NCI-H2196 treated with DMSO at 0.1 percent for 48 hours (cell line): ENCODE data around the gene METTL9.
"Not testable (repeated sequence)": the region's sequence is repeated elsewhere in the genome, so short reads cannot be mapped to it uniquely, and the experiment has no call there.

ENCODE experiments used
- DNase-seq: peaks from one replicate; lab custom pipeline; 2025; ENCODE audit not compliant: unreplicated experiment; lab: John Stamatoyannopoulos, UW

The METTL9 gene

DNA sequence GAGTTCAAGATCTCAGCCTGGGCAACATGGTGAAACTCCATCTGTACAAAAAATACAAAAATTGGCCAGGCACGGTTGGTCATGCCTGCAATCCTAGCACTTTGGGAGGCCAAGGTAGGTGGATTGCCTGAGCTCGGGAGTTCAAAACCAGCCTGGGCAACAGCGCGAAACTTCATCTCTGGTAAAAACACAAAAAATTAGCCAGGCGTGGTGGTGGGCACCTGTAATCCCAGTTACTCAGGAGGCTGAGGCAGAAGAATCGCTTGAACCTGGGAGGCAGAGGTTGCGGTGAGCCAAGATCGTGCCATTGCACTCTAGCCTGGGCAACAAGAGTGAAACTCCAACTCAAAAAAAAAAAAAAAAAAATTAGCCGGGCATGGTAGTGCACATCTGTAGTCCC, 25.9 kb upstream of the METTL9 start:
- DNase-seq: not testable (repeated sequence)

DNA sequence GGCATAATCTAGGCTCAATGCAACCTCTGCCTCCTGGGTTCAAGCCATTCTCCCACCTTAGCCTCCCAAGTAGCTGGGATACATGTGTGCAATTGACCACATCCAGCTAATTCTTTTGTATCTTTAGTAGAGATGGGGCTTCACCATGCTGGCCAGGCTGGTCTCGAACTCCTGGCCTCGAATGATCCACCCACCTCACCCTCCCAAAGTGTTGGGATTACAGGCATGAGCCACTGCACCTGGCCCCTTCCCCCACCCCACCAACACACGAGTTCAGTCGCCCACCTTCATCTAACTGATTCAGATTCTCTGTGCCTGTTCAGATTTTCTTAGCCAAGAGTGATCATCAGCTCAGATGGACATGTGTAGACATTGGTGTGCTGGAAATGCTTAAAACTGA, 25.0 kb upstream of the METTL9 start:
- DNase-seq: no peak

DNA sequence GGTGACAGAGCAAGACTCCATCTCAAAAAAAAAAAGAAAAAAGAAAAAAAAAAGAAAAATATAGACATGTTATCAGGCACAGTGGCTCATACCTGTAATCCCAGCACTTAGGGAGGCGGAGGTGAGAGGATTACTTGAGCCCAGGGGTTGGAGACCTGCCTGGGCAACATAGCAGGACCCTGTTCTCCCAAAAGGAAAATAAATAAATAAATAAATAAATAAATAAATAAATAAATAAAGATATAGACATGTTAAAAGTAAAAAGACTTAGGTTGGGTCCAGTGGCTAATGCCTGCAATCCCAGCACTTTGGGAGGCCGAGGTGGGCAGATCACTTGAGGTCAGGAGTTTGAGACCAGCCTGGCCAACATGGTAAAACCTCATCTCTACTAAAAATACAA, 23.1 kb upstream of the METTL9 start:
- not testable (repeated sequence) for DNase-seq

DNA sequence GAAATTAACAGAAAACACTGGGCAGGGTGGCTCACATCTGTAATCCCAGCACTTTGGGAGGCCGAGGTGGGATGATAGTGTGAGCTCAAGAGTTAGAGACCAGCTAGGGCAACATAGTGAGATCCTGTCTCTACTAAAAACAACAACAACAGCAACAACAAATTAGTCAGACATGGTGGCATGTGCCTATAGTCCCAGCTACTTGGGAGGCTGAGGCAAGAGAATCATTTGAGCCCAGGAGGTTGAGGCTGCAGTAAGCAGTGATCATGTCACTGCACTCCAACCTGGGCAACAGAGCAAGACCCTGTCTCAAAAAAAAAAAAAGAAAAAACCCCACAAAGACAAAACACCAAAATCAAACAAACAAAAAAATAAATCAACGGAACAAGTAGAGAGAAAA, 21.9 kb upstream of the METTL9 start:
- DNase-seq: not testable (repeated sequence)

DNA sequence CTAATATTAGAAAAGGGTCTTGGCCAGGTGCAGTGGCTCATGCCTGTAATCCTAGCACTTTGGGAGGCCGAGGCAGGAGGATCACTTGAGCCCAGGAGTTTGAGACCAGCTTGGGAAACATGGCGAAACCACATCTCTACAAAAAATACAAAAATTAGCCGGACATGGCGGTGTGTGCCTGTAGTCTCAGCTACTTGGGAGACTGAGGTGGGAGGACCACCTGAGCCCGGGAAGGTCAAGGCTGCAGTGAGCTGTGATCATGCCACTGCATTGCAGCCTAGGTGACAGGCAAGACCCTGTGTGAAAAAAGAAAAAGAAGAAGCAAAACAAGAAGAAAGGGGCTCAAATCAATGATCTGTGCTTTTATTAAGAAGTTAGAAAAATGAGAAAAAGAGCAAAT, 21.1 kb upstream of the METTL9 start:
- not testable (repeated sequence) for DNase-seq

DNA sequence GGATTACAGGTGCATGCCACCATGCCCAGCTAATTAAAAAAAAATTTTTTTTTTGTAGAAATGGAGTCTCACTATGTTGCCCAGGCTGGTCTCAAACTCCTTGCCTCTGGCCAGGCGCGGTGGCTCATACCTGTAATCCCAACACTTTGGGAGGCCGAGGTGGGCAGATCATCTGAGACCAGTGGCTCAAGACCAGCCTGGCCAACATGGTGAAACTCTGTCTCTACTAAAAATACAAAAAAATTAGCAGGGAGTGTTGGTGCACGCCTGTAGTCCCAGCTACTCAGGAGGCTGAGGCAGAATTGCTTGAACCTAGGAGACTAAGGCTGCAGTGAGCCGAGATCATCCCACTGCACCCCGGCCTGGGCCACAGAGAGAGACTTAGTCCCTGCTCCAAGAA, 19.2 kb upstream of the METTL9 start:
- DNase-seq: not testable (repeated sequence)

DNA sequence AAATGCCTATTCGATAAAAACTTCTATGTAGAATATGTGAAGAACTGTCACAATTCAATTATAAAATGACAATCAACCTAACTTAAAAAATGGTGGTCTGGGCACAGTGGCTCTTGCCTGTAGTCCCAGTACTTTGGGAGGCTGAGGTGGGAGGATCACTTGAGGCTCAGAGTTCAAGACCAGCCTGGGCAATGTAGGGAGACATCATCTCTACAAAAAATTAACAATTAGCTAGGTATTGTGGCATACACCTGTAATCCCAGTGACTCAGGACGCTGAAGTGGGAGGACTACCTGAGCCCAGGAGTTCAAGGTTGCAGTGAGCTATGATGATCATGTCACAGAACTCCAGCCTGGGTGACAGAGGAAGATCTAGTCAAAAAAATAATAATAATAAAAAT, 18.6 kb upstream of the METTL9 start:
- no peak for DNase-seq

DNA sequence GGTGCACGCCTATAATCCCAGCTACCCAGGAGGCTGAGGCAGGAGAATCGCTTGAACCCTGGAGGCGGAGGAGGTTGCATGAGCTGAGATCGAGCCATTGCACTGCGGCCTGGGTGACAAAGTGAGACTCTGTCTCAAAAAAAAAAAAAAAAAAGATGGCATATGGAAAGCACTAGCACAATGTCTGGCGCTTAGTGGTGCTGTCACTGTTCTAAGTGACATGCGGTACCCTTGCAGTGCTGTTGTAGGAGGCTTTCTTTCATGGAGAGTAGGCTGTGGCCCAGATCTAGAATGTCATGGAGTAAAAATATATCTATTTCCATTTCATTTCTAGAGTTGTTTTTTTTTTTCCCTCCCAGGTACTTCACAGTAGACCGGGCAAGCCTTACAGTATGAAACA, 14.6 kb upstream of the METTL9 start:
- DNase-seq: no peak

DNA sequence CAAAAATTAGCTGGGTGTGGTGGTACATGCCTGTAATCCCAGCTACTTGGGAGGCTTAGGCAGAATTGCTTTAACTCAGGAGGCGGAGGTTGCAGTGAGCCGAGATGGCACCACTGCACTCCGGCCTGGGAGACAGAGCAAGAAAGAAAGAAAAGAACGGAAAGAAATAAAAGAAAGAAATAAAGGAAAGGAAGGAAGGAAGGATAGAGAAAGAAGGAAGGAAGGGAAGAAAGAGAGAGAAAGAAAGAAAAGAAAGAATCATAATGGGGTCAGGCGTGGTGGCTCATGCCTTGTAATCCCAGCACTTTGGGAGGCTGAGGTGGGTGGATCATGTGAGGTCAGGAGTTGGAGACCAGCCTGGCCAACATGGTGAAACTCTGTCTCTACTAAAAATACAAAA, 10.8 kb upstream of the METTL9 start:
- DNase-seq: not testable (repeated sequence)

DNA sequence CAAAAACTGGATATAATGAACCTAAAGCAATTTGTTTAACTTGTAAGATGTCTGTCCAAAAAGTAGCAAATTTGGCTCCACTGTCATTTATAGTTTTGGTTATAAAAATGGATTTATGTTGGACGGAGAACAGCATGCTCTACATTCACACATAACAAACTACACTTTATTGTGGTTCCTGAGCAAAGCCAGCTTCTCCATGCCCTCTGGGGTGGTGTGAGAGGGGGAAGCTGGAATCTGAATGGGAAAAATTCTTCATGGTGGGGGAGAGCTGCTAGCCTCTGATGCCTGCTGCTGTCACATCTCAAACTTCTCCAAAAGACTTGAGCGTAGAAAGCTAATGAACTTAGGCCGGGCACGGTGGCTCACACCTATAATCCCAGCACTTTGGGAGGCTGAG, 9.8 kb upstream of the METTL9 start:
- DNase-seq: no peak

DNA sequence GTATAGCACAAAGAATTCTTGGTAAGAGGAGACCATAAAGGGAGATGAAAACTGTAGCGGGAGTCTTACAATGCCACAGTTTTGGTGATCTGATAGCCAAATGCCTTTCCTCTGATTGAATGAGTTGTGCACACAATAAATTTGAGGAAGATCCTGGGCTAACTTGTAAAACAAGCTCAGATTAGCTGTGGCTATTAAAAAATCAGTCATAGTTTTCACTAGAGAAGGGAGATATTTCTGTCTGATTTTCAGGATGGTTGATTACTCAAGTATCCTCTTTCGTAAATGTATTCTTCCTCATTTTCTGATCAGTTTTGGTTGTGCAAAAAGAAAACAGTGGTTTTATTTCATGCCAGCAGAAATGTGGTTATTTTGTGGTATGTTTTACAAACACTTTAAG, 9.1 kb upstream of the METTL9 start:
- DNase-seq: no peak

DNA sequence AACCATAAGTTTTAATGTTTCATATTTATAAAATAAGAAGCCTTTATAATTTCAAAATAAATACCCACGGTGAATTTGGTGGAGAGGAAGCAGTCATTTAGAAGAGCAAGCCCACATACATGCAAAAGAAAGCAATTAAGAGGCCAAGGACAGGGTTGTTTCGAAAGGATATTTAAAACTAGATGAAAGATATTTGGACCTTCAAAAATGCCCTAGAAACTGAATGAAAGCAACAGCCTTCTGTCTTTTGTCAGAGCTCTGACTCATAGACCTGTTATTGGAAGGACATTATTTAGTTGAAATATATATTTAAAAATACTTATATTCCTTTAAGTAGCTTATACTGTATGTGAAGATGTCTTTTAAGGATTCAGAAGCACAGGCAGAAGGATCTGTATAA, 8.6 kb upstream of the METTL9 start:
- no peak for DNase-seq

DNA sequence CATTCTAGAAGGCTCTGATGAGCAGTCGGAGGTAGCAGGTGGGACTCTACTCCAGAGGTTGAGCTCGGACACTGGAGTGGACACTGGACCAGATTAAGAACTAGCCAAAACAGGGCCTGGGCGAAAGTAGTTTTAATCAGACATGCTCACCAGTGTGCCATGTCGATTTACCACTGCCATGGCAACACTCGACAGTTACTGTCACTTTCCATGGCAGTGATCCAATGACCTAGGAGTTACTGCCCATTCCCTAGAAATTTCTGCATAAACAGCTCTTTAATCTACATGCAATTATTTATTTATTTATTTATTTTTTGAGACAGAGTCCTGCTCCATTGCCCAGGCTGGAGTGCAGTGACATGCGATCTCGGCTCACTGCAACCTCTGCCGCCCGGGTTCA, 7.2 kb upstream of the METTL9 start:
- no peak for DNase-seq

DNA sequence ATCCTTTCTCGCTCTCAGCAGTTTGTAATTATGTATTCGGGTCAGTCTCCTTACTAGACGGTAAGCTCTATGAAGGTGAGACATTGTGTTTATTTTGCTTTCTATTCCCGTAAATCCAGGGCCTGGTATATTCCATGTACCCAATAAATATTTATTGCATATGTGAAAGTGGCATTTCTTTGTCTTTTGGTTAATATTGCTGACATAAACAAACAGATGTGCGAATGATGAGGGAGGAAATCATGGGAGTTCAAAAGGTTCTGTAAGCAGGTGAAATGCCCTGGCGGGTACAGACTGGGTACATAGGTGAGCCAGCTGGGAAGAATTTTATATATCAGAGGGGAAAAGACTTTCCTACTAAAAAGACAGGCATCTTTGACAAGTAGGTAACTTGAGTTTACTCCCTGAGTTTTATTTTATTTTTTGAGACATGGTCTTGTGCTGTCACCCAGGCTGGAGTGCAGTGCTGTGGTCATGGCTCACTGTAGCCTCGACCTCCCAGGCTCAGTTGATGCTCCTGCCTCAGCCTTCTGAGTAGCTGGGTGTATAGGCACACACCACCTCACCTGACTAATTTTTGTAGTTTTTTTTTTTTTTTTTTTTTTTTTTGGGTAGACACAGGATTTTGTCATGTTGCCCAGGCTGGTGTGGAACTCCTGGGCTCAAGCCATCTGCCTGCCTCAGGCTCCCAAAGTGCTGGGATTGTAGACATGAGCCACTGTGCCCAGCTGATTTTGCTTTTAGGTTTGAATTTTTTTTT, 5.7 kb upstream of the METTL9 start:
- no peak for DNase-seq

DNA sequence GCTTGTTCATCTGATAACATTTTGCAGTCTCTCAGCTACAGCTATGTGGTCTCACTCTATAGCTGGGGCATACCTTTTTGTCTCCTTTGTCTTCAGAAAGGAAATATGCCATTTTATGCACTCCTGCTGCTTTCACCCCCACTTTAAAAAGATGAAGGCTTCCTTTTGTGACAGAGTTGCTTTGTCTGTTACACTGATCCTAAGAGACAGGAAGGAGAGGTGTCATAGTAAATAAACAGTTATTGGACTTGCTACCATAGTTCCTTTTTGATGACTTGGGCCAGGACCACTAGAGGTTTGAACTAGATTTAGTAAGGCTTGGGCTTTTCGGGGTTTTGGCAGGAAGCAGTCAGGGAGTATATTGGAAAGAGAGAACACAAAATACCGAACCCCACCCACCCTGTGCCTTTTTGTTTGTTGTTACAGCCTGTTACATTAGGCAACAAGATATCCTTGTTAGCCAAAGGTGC, 1.8 kb upstream of the METTL9 start:
- DNase-seq: no peak

DNA sequence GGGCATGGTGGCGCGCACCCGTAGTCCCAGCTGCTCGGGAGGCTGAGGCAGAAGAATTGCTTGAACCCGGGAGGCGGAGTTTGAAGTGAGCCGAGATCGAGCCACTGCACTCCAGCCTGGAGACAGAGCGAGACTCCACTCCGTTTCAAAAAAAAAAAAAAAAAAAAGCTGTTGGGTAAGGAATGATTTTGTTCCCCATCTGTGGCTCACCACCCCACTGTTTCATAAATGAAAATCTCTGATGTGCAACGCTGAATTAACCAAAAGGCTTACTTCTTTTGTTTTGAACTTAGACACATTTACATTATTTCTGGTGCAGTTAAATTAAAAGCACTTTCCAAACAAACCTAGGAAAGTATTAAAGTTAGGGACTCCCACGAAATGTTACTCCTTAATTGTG, 1.2 kb upstream of the METTL9 start:
- no peak for DNase-seq

DNA sequence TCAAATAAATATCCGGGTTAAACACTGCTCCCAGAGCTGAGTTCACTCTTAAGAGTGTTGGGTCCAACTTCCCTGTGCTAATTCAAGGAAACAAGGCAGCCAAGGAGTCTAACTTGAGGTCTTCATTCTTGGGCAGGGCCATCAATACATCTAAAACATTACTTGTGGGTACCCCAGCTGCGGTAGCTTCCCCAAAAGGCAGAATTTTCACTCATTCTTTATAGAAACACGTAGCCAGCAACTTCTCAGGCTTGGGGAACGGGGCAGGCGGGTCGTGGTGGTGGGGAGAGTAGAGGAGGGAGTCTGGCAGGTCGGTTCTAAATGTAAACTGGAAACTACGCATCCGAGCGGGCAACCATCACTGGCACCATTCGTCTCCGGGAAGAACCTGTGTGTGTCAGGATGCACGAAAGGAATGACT, 666 bp upstream of the METTL9 start:
- no peak for DNase-seq

DNA sequence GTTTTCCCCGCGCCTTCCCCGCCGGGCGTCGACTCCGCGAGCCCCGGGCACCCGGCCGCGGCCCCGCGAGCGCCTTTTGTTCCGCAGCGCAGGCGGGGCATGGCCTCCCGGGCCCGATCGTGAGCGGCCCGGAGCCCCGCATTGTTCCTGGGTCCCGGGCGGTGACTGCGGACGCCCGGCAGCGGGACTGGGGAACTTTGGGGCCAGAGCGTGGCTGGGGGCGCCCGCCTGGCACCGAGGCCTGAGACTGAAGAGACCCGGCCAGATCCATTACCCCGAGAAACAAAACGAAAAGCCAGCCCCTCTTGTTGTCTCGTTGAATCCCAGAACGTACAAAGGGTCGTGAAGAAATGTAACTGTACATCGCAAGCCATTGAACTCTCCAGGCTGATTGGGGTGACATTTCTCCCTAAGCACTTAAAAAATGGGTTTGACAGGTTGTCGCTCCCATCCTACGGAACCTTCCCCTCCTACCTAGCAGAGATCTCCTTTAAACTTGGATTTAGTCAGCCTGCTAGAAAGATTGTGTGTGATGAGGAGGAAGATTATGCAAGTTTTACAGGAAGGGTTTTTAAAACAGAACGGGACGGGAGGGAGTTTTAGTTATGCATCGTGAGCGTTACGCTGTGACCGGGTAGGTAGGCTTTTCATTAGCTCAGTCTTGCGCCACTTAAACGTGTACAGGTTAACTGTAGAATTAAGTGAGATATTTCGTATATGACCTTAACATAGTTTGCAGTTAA, 825 bp downstream of the METTL9 start:
- DNase-seq: no peak

DNA sequence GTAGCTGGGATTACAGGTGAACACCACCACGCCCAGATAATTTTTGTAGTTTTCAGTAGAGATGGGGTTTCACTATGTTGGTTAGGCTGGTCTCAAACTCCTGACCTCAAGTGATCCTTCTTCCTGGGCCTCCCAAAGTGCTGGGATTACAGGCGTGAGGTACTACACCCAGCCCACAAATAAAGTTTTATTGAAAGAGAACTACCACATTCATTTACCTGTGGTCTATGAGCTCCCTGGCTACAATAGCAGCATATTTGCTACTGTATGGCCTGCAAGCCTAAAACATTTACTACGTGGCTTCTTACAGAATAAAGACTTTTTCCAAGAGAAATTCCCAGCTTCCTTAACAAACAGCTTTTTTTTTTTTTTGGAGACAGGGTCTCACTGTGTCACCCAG, 3.4 kb downstream of the METTL9 start:
- no peak for DNase-seq

DNA sequence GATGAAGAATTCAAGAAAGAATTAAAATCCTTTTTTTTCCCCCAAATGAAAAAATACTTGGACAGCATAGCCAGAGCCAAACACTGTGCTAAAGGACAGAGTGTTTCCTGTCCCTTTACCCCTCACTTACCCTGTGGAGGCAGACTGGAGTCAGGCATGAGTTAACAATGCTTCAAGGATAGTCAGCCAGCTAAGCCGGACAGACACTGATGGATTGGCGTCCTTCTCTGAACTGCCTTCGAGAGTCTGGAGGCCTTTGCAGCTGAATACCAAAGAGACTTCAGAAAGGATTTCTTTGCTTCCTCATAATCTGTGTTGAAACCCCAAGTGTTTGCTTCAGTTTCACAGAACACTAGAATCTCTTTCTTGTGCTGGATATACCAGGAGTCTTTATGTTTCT, 4.6 kb downstream of the METTL9 start:
- DNase-seq: no peak

DNA sequence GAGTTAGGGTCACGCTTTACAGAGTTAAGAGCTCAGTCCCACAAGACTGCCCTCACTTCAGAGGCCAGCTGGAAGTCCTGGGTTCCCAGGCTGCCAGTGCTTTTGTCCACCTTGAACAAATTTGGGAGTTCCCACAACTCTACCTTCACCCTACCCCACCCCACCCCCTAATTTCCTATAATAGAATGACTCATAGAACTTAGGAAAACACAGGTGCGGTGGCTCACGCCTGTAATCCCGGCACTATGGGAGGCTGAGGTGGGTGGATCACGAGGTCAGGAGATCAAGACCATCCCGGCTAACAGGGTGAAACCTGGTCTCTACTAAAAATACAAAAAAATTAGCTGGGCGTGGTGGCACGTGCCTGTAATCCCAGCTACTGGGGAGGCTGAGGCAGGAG, 6.5 kb downstream of the METTL9 start:
- DNase-seq: not testable (repeated sequence)

DNA sequence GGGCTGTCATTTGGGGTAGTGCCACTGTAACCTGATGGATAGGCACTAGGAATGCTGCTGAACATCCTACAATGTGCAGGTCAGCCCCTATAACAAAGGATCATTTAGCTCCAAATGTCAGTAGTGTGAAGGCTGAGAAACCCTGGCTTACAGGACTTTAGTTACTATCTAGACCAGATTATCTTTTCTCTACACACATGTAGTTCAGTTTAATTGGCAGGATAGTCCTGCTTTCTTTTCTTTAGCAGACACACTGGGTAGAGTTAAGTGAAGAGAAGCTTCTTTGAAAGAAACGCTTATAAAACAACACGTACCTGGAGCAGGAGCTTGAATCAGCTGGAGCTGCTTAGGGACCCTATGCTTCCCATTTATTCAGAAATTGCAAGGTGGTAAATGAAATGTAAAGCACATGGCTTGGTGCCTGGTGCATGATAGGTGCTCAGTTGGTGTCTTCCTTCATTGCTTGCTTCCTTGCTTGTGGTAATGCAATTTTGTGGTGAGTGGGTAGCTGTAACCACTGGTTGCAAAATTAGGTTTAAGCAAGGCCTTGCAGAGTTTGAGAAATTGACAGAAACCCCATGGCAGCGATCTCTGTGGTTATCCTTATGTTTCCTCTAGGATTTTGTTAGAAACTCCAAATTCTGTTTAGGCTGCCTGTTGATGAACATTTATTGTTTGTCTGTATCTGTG, 9.4 kb downstream of the METTL9 start:
- no peak for DNase-seq
